Activated T-cell treated with anti-CD3 and anti-CD28 coated beads for 1 hour (primary cell): ENCODE results near the gene KNSTRN.

Experiments used
- DNase-seq: peaks from one replicate; pipeline ENCODE4 v3.0.0-alpha.2; 2020; ENCODE audit warnings: low read depth

The KNSTRN gene, protein sequence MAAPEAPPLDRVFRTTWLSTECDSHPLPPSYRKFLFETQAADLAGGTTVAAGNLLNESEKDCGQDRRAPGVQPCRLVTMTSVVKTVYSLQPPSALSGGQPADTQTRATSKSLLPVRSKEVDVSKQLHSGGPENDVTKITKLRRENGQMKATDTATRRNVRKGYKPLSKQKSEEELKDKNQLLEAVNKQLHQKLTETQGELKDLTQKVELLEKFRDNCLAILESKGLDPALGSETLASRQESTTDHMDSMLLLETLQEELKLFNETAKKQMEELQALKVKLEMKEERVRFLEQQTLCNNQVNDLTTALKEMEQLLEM

DNA sequence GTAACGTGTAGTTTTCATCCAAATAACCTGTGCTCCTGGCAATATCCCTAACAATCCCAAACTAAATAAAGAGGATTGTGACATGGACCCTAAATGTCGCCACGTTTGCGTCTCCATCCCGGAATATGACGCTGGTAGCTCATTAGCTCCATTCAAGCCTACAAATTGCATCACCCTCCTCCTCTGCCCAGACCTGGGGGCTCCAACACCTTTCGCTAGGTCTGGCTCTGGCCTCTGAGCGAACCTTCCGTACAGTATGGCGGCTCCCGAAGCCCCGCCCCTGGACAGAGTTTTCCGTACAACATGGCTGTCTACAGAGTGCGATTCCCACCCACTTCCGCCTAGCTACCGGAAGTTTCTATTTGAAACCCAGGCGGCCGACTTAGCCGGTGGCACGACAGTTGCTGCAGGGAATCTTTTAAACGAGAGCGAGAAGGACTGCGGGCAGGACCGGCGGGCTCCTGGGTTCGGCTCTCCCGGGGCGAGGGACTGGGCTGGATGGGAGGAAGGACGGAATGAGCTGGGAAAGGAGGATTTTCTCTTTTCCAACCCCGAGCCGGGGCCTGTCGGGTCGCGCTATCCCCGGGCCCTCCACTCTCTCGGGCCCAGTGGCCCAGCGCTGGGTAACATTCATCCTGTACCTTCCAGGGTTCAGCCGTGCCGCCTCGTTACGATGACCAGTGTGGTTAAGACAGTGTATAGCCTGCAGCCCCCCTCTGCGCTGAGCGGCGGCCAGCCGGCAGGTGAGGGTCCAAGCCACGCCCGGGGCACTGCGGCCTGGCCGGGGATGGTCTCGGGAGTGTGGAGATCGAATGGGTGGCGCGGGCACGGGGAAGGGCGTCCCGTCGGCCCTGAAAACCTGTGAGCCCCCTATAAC lies at the start of gene KNSTRN:
Gene KNSTRN, plus strand, starts transcription at position 142 of the 877 bp plus-strand sequence. Its CDS starts 115 bp downstream, at position 257.
- DNase-seq, result peak; percentile 87

DNA sequence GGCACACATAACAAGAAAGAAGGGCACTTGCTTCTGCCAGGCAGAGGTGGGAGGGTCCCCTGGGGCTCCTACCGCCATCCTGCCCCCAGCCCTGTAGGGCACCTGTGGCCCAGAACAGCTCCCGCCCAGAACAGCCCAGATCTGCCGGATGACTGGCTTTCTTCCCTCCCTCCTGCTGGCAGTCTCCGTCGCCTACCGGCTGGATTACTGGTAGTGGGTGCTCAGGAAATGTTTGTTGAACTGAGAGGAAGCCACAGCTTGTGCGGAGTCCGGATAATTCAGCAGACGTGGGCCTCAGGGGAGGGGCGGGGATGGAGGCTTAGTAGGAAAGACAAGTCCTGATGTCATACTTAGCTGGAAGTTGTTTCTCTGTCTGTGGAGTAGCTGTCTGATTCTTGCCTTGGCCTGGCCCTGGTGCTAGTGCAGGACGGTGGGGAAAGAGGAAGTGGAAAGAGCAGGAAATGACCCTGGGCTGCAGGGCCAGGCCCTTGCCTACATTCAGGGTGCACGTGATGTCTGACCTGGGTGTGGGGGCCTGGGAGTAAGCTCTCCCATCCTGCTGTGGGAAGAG lies 48.5 kb upstream of the KNSTRN start:
- no peak for DNase-seq

- no peak for DNase-seq
Observed at GRCh38 chr15:40334541-40334940, 48.0 kb upstream of the KNSTRN start.

DNA sequence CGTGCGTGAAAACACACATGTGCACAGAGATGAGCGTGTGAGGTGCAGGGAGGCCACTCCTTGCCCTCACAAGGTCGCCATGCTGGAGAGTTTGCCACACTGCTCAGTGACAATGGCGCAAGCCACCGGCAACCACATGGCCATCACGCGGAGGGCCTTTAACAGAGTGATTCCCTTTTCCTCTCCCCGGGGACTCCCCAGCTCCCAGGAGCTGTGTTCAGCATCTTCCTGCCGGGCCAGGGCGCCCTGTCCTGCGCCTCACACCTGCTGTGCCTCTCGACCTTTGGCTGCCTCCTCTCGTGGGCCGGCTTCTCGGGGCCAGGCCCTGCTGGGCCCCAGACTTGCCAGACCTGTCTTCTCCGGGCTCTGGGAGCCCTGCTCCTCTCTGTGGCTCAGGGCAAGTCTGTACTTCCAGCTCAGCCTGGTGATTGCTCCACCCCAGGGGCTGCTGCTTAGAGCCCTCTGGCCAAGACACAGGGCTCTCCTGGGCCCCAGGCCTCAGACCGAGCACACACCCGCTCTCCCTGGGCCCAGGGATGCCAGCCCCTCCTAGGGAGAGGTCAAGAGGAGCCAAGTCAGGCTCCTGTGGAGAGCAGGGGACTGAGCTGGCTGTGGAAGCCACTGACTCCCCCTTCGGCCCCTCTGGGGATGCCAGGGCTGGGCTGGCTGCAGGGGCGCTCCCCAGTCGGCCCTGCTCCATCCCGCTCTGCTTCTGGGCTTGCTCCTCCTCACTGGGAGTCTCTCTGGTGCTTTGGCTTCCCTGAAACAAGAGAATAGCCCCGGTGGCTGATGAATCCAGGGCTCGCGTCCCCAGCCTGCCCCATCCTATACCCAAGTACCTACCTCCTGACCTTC lies 47.4 kb upstream of the KNSTRN start:
- no peak for DNase-seq

- DNase-seq, result no peak
Observed at GRCh38 chr15:40335938-40336743, 46.4 kb upstream of the KNSTRN start.

GRCh38 chr15:40336744-40337122 lies 45.8 kb upstream of the KNSTRN start:
- no peak for DNase-seq

DNA sequence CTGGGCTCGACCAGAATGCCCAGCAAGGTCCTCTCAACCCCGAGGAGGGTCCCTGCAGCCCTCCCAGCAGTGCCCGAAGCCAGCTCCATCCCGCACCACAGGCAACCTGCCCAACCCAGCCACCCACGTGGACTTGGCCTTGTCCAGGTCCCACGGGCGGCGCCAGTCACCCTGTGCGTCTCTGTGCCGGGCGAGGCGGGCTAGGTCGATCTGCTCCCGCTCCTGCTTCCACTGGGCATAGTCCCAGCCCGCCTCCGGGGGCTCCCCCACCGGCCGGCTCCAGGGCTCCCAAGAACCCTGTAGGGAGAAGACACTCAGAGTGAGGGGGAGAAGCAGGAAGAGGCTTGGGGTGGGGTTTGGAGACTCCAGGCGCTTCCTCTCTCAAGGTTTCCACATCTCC lies 44.9 kb upstream of the KNSTRN start:
- no peak for DNase-seq

GRCh38 chr15:40338041-40338657 lies 44.4 kb upstream of the KNSTRN start:
- peak; percentile 68 for DNase-seq

GRCh38 chr15:40338921-40339620 lies 43.5 kb upstream of the KNSTRN start:
- no peak for DNase-seq

DNA sequence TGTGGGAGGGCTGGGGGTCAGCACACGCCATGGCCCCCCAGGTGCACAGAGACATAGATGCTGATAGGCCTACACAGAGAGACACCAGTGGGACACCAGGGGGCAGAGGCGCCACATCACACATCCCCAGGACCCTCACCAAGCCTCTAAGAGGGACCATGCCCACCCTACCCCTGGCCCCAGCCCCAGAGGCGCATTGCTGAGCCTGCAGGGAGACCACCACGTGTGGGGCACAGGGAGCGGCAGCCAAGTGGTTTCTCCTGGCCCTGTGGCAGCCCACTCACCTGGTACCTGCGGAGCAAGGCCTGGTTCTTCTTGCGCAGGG lies 42.9 kb upstream of the KNSTRN start:
- DNase-seq, result no peak

DNA sequence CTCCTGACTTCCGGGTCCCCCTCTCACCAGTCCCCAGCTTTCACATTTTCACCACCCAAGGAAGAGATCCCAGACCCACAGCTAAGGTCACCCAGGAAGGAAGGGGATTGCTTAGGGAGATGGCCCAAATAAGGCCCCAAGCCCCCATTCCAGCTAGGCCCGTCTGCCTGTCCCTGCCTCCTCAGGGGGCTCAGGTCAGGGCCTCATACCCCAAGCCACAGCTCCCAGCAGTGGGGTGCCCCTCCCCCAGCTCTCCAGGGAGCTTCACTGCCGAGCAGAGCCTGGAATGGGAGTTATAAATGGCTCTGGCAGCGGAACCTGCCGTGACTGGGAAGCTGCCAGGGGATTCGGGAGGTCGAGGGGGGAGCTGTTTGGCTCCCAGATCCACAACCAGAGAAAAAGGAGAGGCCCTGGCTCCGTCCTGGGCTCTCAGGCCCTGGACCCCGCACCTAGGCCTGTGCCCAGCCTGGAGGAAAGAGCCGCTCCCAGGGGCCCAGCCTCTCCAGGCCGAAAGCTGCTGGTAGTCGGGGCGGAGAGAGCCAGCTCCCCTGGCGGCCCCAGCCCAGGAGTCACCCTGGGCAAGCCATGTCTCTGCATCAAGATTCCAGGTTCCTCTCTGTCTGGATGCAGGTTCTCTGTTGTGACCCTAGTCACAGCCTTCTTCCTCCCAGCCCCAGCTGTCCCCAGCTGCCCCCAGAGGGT lies 42.3 kb upstream of the KNSTRN start:
- DNase-seq, result no peak

DNA sequence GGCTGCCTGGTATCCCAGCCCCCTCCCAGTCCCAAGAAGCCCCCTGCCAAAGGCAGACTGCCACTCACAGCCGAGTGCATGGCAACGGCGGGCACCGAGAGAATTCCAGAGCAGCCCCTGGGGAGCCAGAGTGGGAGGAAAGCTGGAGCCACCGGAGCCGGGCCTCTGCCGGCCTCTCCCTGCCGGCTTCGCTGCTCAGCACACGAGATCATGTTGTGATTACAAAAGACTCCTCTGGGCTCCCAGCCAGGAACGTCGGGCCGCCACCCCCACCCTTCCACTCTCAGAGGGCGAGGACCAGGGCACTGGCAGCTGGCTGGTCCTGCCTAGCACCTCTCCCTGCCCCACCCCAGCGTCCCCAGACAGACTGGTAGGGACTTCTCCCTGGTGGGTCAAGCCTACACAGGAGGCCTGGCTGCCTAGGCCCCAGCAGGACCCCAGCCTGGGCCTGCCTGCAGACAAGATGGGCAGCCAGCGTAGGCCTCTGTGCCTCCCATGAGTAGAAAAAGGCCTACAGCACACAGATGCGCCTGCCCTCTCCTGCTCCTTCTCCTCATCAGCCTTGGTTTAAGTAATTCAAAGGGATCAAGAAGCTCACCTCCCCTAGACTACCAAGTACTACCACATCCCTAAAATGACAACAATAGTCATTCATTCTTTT lies 41.7 kb upstream of the KNSTRN start, which contains the start of gene CCDC9B:
Gene CCDC9B, minus strand, starts transcription at position 200 of the 661 bp plus-strand sequence. Its CDS starts 120 bp downstream, at position 80.
- no peak for DNase-seq

GRCh38 chr15:40342416-40343320 lies 39.9 kb upstream of the KNSTRN start:
- no peak for DNase-seq

DNA sequence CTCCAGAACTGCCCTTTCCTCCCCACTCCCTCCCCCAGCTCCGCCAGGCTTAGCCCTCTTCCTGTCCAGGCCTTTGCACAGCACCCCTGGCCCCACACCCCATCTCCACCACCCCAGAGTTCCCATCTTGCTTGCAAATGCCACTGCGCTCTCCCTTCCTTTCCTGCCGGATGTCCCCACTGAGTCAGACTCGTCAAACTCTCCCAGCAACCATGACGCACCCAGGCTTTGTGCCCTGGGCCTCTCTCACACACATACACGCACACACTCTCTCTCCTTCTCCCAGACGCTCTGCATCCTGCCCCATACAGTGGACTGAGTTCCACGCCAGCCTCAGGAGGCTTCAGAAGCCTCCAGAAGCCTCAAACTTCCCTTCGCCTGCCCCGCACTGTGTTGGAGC lies 39.0 kb upstream of the KNSTRN start:
- DNase-seq, result no peak

DNA sequence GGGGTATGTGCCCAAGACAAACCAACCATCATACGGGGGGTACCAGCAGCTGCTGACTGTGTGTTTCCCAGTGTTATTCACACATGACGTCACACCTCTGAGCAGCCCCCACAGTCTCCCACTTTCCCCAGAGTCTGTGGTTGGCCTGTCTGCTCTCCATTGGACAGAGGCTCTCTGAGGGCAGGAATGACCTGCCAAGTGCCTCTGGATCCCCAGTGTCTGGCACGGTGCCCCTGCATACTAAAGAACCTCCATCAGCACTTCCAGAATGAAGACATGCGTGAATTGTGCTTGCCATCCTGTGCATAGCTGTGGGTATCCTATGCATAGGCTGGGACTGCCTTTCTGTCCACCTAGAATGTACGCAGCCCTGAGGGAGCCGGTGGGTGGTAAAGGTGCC lies 38.3 kb upstream of the KNSTRN start:
- no peak for DNase-seq

- peak; percentile 57 for DNase-seq
Observed at GRCh38 chr15:40344631-40345120, 37.8 kb upstream of the KNSTRN start.

DNA sequence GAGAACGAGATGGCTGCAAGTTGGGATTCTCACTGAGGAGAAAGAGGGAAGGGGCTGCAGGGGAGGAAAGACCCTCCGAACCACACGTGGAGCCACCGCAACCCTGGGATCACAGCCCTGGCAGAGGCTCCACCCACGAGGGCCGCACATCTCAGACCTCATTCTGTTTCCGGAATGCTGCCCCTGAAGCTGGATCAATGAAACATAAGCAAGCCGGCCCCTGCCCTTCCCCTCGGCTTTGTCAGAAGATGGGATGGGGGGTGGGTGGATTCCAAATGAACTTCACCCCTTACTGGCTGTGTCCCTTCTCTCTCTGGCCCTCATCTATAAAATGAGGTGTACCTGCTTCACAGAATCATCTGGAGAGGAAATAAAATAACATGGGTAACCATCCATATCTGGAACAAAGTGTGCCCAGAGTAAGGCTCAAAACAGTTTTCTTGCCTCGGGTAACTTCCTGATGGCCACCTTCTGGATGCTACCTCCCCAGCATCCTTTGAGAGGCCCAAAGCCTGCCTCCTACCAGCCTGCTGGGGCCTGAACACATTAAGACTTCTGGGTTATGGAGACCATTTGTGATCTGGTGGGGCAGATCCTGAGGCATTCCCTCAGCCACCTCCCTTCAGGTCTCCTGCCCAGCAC lies 37.2 kb upstream of the KNSTRN start:
- DNase-seq, result no peak
